HepG2 (cell line): ENCODE data around the gene TMEM117. TPM values are rescaled to one million over a fixed set of nuclear protein-coding genes. Genes with fewer than 3 reads are reported as not detected.
A peak's percentile ranks its signal among the peaks of the same experiment; 100 is the strongest.

Experiments used
- ATAC-seq: fragments of 200-7000 bp; cut with Tn5 transposase; 3 replicates; pipeline ENCODE4 v1.9.1; 2020; ENCODE audit warnings: mild to moderate bottlenecking, moderate library complexity
- BruUV-seq: library from RNA; stranded (reverse); fragments of 400-500 nt; replicated peaks from 2 replicates; lab custom pipeline; 2021; lab: Mats Ljungman, UMichigan
- CTCF ChIA-PET: fragments of 300-600 bp; formaldehyde crosslinking; extraction: SDS; loops from one replicate; lab custom pipeline; 2021; ENCODE audit warnings: low total read pairs, inconsistent platforms, low intra/inter-chr PET ratio; lab: Yijun Ruan, JAX
- POLR2A ChIA-PET: fragments of 350-600 bp; sonication (Branson Sonifier 250); formaldehyde crosslinking; loops from one replicate; lab custom pipeline; 2020; ENCODE audit warnings: antibody characterized with exemption, inconsistent platforms; lab: Yijun Ruan, JAX
- DNase-seq: peaks from one replicate; pipeline ENCODE4 v3.0.0-alpha.2; 2015; ENCODE audit warnings: low spot score
- FAIRE-seq: peaks from 3 replicates; lab custom pipeline; 2011; peaks lifted over from hg19 to GRCh38; lab: Jason Lieb, UNC
- H2AFZ ChIP-seq: one replicate; pipeline ENCODE4 v1.6.1; 2011; ENCODE audit warnings: low read length, inconsistent platforms
- H3K27ac ChIP-seq: fragments of 300-600 bp; 3 replicates; pipeline ENCODE4 v1.8.0; 2011; ENCODE audit warnings: mixed run types, mild to moderate bottlenecking, mixed read lengths, low read length, inconsistent platforms; ENCODE audit not compliant: insufficient read depth; ENCODE audit errors: extremely low read length
- H3K27me3 ChIP-seq, 2 experiments: fragments of 200-600 bp in 1 of 2; 2 replicates in 1 of 2; 3 replicates in 1 of 2; pipeline versions ENCODE4 v1.6.0 to v1.8.0; 2011; ENCODE audit warnings: low read length in 2 of 2, mild to moderate bottlenecking in 2 of 2, moderate library complexity in 2 of 2, inconsistent platforms in 1 of 2; ENCODE audit not compliant: insufficient read depth in 2 of 2, control insufficient read depth in 1 of 2
- H3K36me3 ChIP-seq, 2 experiments: fragments of 200-600 bp in 1 of 2; replicated peaks in 1 of 2; 2 replicates in 1 of 2; 3 replicates in 1 of 2; pipeline versions ENCODE4 v1.5.1 to v1.8.0; 2011; ENCODE audit warnings: low read length in 2 of 2, inconsistent platforms in 1 of 2; ENCODE audit not compliant: insufficient read depth in 2 of 2, control insufficient read depth in 1 of 2
- H3K4me1 ChIP-seq: 2 replicates; pipeline ENCODE4 v1.5.1; 2012; ENCODE audit warnings: low read length, inconsistent platforms; ENCODE audit not compliant: insufficient read depth
- H3K4me2 ChIP-seq: 2 replicates; pipeline ENCODE4 v1.6.0; 2011; ENCODE audit warnings: low read depth, low read length, inconsistent platforms
- H3K4me3 ChIP-seq, 3 experiments: fragments of 200-600 bp in 1 of 3; sonication (generic), shearing (Covaris generic) in 1 of 3; replicated peaks in 1 of 3; 2 replicates each; pipeline ENCODE4 v1.5.1; 2011 to 2016; ENCODE audit warnings: low read length in 3 of 3, inconsistent platforms in 2 of 3, low read depth in 2 of 3, mild to moderate bottlenecking in 2 of 3, control low read depth in 1 of 3, mixed read lengths in 1 of 3; ENCODE audit not compliant: insufficient read depth in 1 of 3
- H3K79me2 ChIP-seq: one replicate; pipeline ENCODE4 v1.6.1; 2011; ENCODE audit warnings: low read length, inconsistent platforms; ENCODE audit not compliant: insufficient read depth
- H3K9ac ChIP-seq: 2 replicates; pipeline ENCODE4 v1.6.0; 2011; ENCODE audit warnings: mild to moderate bottlenecking, low read depth, low read length, inconsistent platforms; ENCODE audit not compliant: insufficient read depth
- H3K9me3 ChIP-seq: 2 replicates; pipeline ENCODE4 v1.5.1; 2012; ENCODE audit warnings: mild to moderate bottlenecking, low read length
- H4K20me1 ChIP-seq: 2 replicates; pipeline ENCODE4 v1.6.0; 2011; ENCODE audit warnings: inconsistent platforms, mild to moderate bottlenecking, low read length, moderate library complexity; ENCODE audit not compliant: insufficient read depth
- JARID2 ChIP-seq: sonication (generic); formaldehyde crosslinking; IDR thresholded peaks from 2 replicates; pipeline ENCODE4 v1.8.1; 2023; ENCODE audit warnings: missing genetic modification reagents, inconsistent platforms; ENCODE audit not compliant: insufficient replicate concordance
- KDM3A ChIP-seq: IDR thresholded peaks from 2 replicates; pipeline ENCODE4 v1.6.1; 2018; ENCODE audit warnings: low read depth, missing compliant biosample characterization
- LCORL ChIP-seq, 2 experiments: fragments of 450-650 bp in 1 of 2; sonication (generic) in 1 of 2; formaldehyde crosslinking in 1 of 2; IDR thresholded peaks; 2 replicates each; pipeline versions ENCODE4 v1.5.0 to v1.6.1; 2017 to 2020; ENCODE audit warnings: antibody characterized with exemption in 1 of 2, missing genetic modification reagents in 1 of 2
- POLR2AphosphoS5 ChIP-seq: IDR thresholded peaks from 2 replicates; pipeline ENCODE4 v1.6.1; 2012; ENCODE audit warnings: low read depth, low read length
- RARA ChIP-seq: IDR thresholded peaks from 2 replicates; pipeline ENCODE4 v1.6.1; 2016; ENCODE audit warnings: missing genetic modification reagents, missing compliant biosample characterization
- RFX1 ChIP-seq: fragments of 450-650 bp; IDR thresholded peaks from 2 replicates; pipeline ENCODE4 v1.6.1; 2017
- SIN3A ChIP-seq: IDR thresholded peaks from 2 replicates; pipeline ENCODE4 v1.6.1; 2011; ENCODE audit warnings: low read depth, mild to moderate bottlenecking, control low read depth, low read length, borderline replicate concordance
- STAG1 ChIP-seq: sonication (generic); formaldehyde crosslinking; IDR thresholded peaks from 2 replicates; pipeline ENCODE4 v1.4.0; 2020; ENCODE audit warnings: missing genetic modification reagents
- ZBTB1 ChIP-seq: sonication (generic); formaldehyde crosslinking; IDR thresholded peaks from 2 replicates; pipeline ENCODE4 v1.4.0; 2020; ENCODE audit warnings: missing genetic modification reagents, borderline replicate concordance
- ZNF260 ChIP-seq: sonication (generic); formaldehyde crosslinking; IDR thresholded peaks from 2 replicates; pipeline ENCODE4 v1.4.0; 2020; ENCODE audit warnings: missing genetic modification reagents, low read depth, mild to moderate bottlenecking, borderline replicate concordance
- ZNF367 ChIP-seq: sonication (generic); formaldehyde crosslinking; IDR thresholded peaks from 2 replicates; pipeline ENCODE4 v1.4.0; 2020; ENCODE audit warnings: missing genetic modification reagents, borderline replicate concordance
- ZNF460 ChIP-seq: sonication (generic); formaldehyde crosslinking; IDR thresholded peaks from 2 replicates; pipeline ENCODE4 v1.5.1; 2020; ENCODE audit warnings: missing genetic modification reagents, mild to moderate bottlenecking, borderline replicate concordance
- ZNF761 ChIP-seq: sonication (generic); formaldehyde crosslinking; conservative IDR thresholded peaks from 2 replicates; pipeline ENCODE4 v1.4.0; 2020; ENCODE audit warnings: mild to moderate bottlenecking, missing genetic modification reagents
- WGBS: methylation state at CpG from one replicate; pipeline ENCODE4 v1.1.6; 2017; ENCODE audit warnings: low lambda C conversion rate; 5-methylcytosine and 5-hydroxymethylcytosine counted together
- in situ Hi-C: cut with HindIII; loops from 2 replicates; pipeline ENCODE4 v1.10.0; 2017; ENCODE audit warnings: low pct_unique_long_range_greater_than_20kb; ENCODE audit not compliant: extremely low pct_ligation_motif_present
- intact Hi-C: fragments of 100-400 bp; cut with micrococcal nuclease; formaldehyde crosslinking; loops from one replicate; pipeline ENCODE4 v1.10.0; 2022; ENCODE audit not compliant: unreplicated experiment
- polyA plus RNA-seq, 8 experiments: library from polyadenylated mRNA; depleted of rRNA in 3 of 8; stranded (reverse) in 7 of 8; unstranded in 1 of 8; fragments of >200 nt; fragmentation: Illumina TruSeq in 4 of 8; extraction: Trizol in 4 of 8; gene quantifications; 2 replicates each; pipeline versions ENCODE4 v1.2.1 to v1.2.3, GENCODE V29; 2011 to 2016; ENCODE audit warnings: low read depth in 4 of 8, missing spikeins in 1 of 8, mixed read lengths in 1 of 8; ENCODE audit not compliant: insufficient read depth in 1 of 8
- total RNA-seq, 5 experiments: library from RNA; depleted of rRNA; stranded (reverse); fragments of >200 nt; fragmentation: Illumina TruSeq; extraction: Trizol; gene quantifications; 2 replicates each; pipeline ENCODE4 v1.2.3, GENCODE V29; 2016; ENCODE audit warnings: low read depth in 1 of 5
- TF ChIP-seq, protein P1 (sequence below): sonication (generic); formaldehyde crosslinking; IDR thresholded peaks from 2 replicates; pipeline ENCODE4 v1.4.0; 2020; ENCODE audit warnings: mild to moderate bottlenecking, missing genetic modification reagents
- TF ChIP-seq, protein P2 (sequence below): sonication (generic); formaldehyde crosslinking; IDR thresholded peaks from 2 replicates; pipeline ENCODE4; 2020; ENCODE audit warnings: missing genetic modification reagents, mild to moderate bottlenecking, borderline replicate concordance

Gene TMEM117
- total and polyA plus RNA-seq, 2 of the 13 experiments (the other 11 are each of a cell fraction or from before 2014, with no cell fraction given): 2.8 to 8.5 TPM

DNA sequence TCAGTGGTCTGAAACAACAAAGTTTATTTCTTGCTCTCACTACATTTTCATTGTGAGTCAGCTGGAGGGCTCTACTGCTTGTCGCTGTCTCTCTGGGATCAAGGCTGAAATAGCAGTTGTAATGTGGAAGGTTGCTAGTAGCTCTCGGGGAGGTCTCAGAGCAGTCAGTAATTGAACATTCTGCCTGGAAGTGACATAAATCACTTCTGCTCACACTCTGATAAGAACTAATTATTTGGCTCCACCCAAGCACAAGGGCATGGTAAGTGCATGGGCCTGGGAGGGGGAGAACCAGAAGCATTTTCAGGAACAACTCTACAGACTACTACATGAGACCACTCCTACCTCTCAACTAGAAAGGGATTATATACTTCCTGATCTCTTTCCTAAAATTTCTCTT, 128.2 kb downstream of the TMEM117 start:
- BruUV-seq: no TSS peak
- POLR2A ChIA-PET: no interaction called here
- WGBS: 100% methylated on average over 2 of the region's 2 CpGs

DNA sequence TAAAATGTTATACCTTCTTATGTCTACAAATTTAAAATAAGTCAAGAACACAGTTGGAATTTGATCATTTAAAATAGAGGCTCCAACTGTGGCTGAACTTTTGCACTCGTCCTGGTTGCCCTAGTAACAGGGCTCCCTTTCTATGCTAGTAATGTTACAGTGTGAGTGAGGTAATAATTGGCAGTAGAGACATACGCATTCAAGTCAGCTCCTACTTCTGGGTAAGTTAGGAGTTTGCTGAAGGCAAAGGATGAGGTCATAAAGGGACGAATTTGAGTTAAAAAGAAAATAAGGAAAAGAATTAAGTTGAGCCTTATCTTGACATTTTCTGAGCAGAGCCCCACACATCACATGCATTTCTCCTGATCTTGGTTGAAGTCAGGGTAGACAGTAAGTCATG, 129.1 kb downstream of the TMEM117 start:
- H3K4me3 ChIP-seq: no peak overlapping the region
- H3K27ac ChIP-seq: no peak overlapping the region
- no peak overlapping the region for H3K9ac ChIP-seq
- no peaks in the 10 kb centered on the region for H4K20me1 ChIP-seq
- peaks cover 11% of the 10 kb centered on the region for H3K4me1 ChIP-seq
- no peaks in the 10 kb centered on the region for H3K36me3 ChIP-seq
- no peaks in the 10 kb centered on the region for H3K27me3 ChIP-seq
- ChIA-PET POLR2A (no interaction called here), CTCF (no interaction called here)
- no TSS peak for BruUV-seq
- no peak for FAIRE-seq
- in situ Hi-C loops (no loop called here), intact Hi-C loops (no loop called here)
- ATAC-seq: peak; percentile 88
- no peaks in the 10 kb centered on the region for H3K9me3 ChIP-seq
- 40% methylated on average over 3 of the region's 3 CpGs for WGBS
- no peaks in the 10 kb centered on the region for H3K79me2 ChIP-seq
- H2AFZ ChIP-seq: no peak overlapping the region
- H3K4me2 ChIP-seq: no peak overlapping the region
- peak; percentile 41 for DNase-seq
- TF ChIP-seq LCORL (IDR thresholded peaks at IDR 0.05) (no peak), LCORL (CRISPR knock-in tag; IDR thresholded peaks at IDR 0.05) (no peak), ZNF761 (no peak), POLR2AphosphoS5 (no peak), ZNF260 (CRISPR knock-in tag) (no peak), ZNF460 (CRISPR knock-in tag) (no peak), JARID2 (CRISPR knock-in tag) (no peak), RFX1 (peak; percentile 48; the same call in 1 of the 2 replicates), ZNF367 (CRISPR knock-in tag) (no peak), STAG1 (CRISPR knock-in tag) (no peak), RARA (CRISPR knock-in tag) (peak; percentile 35; the same call in 1 of the 2 replicates)
- TF ChIP-seq, protein P1, sequence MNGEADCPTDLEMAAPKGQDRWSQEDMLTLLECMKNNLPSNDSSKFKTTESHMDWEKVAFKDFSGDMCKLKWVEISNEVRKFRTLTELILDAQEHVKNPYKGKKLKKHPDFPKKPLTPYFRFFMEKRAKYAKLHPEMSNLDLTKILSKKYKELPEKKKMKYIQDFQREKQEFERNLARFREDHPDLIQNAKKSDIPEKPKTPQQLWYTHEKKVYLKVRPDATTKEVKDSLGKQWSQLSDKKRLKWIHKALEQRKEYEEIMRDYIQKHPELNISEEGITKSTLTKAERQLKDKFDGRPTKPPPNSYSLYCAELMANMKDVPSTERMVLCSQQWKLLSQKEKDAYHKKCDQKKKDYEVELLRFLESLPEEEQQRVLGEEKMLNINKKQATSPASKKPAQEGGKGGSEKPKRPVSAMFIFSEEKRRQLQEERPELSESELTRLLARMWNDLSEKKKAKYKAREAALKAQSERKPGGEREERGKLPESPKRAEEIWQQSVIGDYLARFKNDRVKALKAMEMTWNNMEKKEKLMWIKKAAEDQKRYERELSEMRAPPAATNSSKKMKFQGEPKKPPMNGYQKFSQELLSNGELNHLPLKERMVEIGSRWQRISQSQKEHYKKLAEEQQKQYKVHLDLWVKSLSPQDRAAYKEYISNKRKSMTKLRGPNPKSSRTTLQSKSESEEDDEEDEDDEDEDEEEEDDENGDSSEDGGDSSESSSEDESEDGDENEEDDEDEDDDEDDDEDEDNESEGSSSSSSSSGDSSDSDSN: no peak

More for the DNA sequence above, 128.2 kb downstream of the TMEM117 start:
- TF ChIP-seq KDM3A (CRISPR knock-in tag) (no peak), ZBTB1 (CRISPR knock-in tag) (no peak), SIN3A (no peak)
- TF ChIP-seq, protein P2, sequence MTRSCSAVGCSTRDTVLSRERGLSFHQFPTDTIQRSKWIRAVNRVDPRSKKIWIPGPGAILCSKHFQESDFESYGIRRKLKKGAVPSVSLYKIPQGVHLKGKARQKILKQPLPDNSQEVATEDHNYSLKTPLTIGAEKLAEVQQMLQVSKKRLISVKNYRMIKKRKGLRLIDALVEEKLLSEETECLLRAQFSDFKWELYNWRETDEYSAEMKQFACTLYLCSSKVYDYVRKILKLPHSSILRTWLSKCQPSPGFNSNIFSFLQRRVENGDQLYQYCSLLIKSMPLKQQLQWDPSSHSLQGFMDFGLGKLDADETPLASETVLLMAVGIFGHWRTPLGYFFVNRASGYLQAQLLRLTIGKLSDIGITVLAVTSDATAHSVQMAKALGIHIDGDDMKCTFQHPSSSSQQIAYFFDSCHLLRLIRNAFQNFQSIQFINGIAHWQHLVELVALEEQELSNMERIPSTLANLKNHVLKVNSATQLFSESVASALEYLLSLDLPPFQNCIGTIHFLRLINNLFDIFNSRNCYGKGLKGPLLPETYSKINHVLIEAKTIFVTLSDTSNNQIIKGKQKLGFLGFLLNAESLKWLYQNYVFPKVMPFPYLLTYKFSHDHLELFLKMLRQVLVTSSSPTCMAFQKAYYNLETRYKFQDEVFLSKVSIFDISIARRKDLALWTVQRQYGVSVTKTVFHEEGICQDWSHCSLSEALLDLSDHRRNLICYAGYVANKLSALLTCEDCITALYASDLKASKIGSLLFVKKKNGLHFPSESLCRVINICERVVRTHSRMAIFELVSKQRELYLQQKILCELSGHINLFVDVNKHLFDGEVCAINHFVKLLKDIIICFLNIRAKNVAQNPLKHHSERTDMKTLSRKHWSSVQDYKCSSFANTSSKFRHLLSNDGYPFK: no peak
- TF ChIP-seq, all 625 proteins: peak for 0
- no peak for ATAC-seq
- H4K20me1 ChIP-seq: no peaks in the 10 kb centered on the region
- H3K4me2 ChIP-seq: no peak overlapping the region
- no peak for DNase-seq
- intact Hi-C loops: no loop called here
- H3K4me3 ChIP-seq: no peak overlapping the region
- no peak overlapping the region for H3K9ac ChIP-seq
- no peaks in the 10 kb centered on the region for H3K36me3 ChIP-seq
- H3K9me3 ChIP-seq: no peaks in the 10 kb centered on the region
- H3K27ac ChIP-seq: no peak overlapping the region
- H2AFZ ChIP-seq: no peak overlapping the region
- CTCF ChIA-PET: no interaction called here
- peaks cover 11% of the 10 kb centered on the region for H3K4me1 ChIP-seq
- FAIRE-seq: no peak
- no peaks in the 10 kb centered on the region for H3K79me2 ChIP-seq
- no peaks in the 10 kb centered on the region for H3K27me3 ChIP-seq
- in situ Hi-C loops: no loop called here
